Left forelimb (tissue), 1 donor: ENCODE measurements around the gene MAPT.
"Not testable (repeated sequence)": the region's sequence is repeated elsewhere in the genome, so short reads cannot be mapped to it uniquely, and the experiment has no call there.

ENCODE experiments used
- DNase-seq: peaks from one replicate; pipeline ENCODE4 v3.0.0-alpha.2; 2018; ENCODE audit warnings: low spot score

Gene MAPT

DNA sequence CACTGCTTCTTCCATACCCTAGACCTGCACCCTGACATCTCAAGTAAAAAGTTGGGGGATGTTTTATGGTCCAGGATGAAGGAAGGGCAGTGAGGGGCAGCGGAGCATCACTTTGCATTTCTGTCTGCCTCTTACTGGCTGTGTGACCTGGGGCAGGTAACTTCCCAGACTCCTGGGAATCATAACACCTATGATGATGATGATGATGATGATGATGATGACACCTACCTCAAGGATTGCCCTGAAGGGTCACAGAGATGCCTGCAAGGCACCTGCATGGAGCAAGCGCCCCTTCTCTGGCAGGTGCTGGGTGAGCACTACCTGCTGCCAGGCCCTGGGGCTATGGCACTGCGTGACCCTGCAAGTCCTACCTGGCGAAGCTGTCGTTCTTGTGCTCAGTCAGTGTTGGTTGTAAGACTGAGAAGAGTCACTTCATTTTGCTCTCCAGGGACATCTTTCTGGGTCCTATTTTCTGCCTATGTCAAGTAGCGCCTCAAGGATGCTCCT is 58.5 kb downstream of the MAPT start:
- DNase-seq, result no peak

DNA sequence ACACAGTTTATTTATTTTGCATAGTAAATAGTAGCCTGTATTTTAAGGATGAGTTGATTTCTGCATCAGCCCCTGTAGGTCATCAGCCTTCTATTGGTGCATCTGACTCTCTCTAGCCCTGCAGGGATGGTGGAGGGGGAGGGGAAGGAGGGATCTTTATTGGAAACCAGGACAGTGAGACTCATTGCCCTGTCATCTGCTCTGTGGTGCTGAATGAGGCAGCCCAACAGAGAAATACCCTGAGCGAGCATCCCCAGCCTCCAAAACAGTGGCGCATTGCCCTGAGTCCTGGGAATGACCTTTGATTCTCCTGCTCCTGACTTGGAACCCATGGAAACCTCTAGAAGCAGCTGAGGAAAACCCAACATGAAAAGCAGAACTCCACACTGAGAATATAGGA is 59.2 kb downstream of the MAPT start:
- DNase-seq, result no peak

DNA sequence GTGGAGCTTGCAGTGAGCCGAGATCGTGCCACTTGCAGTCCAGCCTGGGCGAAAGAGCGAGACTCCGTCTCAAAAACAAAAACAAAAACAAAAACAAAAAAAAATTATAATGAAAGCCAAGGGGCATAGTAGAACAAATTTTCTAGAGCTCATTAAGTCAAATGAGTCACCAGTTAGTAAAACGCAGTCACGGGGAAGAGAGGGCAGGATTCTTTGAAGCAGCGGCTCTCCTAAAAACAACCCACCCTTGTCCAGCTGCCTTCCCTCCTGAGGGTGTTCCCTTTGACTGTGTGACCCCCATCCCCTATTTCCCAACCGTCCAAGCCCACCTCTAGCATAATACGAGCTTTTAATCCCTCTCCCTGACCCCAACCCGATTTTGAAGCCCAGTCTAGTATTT is 60.6 kb downstream of the MAPT start:
- DNase-seq, result no peak

DNA sequence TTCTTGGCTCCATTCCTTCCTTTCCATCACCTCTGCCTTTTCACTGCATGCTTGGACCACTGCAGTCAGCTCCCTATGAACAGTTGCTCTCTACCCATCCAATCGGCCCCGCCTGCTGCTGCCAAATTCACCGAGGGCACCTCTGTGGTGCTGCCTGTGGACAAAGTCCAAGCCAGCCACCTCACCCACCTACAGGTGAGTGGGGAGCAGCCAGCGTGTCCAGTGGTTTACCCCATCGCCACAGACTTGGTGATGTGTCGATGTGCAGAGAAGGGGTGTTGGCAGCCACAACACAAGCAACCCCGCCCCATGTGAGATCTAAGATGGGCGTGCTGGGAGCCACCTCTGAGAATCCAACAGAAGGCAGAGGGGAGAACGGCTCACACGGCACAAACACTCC is 61.0 kb downstream of the MAPT start:
- DNase-seq, result no peak

DNA sequence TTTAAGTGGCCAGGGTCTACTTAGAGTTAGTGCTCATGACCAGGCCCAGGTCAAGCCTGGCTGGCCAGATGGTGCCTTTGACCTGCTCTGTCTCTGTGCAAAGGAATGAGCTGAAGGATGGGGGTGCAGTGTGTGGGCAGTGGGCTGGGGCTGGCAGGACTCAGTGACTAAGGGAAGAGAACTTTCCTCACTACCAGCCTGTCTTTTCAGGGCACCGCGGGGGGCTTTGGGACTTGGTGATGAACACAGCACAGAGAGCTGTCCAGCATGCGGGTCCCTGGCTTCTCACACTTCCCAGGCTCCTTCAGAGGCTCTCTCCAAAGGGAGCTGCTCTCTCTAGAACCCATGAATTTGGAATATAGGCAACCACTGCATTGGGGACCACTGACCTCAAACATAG is 61.7 kb downstream of the MAPT start:
- DNase-seq, result no peak

DNA sequence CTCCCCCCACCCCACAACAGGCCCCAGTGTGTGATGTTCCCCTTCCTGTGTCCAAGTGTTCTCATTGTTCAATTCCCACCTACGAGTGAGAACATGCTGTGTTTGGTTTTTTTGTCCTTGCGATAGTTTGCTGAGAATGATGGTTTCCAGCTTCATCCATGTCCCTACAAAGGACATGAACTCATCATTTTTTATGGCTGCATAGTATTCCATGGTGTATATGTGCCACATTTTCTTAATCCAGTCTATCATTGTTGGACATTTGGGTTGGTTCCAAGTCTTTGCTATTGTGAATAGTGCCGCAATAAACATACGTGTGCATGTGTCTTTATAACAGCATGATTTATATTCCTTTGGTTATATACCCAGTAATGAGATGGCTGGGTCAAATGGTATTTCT is 62.4 kb downstream of the MAPT start:
- not testable (repeated sequence) for DNase-seq

DNA sequence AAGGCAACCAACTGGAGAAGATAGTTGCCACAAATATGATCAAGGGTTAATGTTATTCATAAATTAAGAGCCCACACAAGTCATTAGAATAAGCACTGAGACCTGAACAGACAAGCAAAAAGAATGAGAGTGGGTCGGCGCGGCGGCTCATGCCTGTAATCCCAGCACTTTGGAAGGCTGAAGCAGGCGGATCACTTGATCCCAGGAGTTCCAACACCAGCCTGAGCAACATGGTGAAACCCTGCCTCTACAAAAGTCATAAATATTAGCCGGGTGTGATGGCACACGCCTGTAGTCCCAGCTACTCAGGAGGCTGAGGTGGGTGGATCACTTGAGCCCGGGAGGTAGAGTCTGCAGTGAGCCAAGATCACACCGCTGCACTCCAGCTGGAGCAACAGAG is 64.0 kb downstream of the MAPT start:
- no peak for DNase-seq

DNA sequence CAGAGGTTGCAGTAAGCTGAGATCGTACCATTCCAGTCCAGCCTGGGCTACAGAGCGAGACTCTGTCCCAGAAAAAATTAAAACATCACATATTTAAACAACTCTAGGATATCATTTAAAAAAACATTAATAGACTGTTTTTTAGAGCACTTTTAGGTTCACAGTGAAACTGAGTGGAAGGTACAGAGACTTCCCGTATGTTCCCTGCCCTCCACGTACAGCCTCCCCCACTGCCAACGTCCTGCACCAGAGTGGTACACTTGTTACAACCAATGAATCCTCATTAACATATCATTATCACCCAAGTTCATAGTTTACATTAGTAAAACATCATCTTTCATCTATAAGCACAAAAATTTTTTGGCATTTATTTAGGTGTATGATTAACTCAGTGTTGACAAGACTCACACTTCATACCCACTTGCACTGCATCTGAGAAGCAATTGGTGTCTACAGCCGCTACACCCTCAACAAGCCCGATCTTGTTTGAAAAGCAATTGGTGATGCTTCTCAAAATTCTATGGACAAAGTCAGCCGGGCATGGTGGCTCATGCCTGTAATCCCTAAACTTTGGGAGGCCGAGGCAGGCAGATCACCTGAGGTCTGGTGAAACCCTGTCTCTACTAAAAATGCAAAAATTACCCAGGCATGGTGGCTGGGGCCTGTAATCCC is 64.8 kb downstream of the MAPT start:
- no peak for DNase-seq

DNA sequence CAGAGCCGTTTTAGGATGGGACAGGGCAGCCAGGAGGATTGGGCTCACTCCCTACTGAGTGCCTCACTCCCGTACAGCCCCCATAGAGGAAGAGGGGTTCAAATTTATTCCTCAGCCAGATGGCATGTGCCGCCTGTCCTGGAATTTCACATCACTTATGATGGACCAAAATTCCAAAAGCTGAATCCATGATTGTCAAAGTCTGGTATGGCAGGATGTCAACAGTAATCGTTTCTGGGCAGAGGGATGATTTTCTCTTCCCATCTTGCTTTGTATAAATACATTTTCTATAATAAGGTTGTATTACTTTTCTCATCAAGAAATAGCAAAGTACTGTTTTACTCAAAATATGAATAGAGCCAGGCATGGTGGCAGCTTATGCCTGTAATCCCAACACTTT is 66.0 kb downstream of the MAPT start:
- DNase-seq, result no peak

DNA sequence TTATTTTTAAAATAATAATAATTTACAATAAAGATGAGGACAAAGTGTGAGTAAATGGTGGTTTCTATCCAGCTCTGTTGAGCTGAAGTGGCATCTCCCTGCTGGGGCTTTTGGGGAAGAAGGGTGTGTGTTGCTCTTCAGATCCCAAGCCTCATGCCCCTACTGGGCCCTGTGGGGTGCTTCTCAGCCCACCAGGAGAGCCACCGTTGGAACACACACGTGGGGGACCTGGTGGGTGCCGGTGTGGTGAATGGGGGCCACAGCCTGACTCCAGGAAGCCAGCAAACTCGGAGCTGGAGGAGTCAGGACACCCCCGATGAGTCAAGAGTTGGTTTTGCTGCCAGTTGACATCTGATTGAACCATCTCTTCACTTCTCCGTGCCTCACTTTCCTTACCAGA is 66.9 kb downstream of the MAPT start:
- DNase-seq, result no peak

DNA sequence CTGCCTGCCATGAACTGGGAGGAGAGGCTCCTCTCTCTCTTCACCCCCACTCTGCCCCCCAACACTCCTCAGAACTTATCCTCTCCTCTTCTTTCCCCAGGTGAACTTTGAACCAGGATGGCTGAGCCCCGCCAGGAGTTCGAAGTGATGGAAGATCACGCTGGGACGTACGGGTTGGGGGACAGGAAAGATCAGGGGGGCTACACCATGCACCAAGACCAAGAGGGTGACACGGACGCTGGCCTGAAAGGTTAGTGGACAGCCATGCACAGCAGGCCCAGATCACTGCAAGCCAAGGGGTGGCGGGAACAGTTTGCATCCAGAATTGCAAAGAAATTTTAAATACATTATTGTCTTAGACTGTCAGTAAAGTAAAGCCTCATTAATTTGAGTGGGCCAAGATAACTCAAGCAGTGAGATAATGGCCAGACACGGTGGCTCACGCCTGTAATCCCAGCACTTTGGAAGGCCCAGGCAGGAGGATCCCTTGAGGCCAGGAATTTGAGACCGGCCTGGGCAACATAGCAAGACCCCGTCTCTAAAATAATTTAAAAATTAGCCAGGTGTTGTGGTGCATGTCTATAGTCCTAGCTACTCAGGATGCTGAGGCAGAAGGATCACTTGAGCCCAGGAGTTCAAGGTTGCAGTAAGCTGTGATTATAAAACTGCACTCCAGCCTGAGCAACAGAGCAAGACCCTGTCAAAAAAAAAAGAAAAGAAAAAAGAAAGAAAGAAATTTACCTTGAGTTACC is 68.0 kb downstream of the MAPT start:
- DNase-seq, result no peak

DNA sequence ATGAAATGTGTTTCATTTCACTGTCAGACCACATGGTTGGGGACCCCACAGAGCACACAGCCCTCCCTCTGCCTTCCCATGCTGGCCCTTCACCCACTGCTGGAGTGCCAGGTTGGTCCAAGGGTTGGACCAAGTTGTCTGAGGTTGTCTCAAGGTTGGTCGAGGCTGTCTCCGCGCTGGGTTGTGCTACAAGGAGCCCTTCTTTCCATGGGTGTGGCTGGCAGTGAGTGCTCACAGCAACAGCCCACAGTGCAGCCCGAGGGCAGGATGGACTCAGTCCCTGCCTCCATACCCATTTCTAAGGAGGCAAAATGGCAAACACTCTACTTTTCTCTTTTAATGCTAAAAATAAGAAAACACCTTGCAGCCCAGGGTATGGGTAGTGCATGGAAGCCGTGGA is 68.9 kb downstream of the MAPT start:
- no peak for DNase-seq

DNA sequence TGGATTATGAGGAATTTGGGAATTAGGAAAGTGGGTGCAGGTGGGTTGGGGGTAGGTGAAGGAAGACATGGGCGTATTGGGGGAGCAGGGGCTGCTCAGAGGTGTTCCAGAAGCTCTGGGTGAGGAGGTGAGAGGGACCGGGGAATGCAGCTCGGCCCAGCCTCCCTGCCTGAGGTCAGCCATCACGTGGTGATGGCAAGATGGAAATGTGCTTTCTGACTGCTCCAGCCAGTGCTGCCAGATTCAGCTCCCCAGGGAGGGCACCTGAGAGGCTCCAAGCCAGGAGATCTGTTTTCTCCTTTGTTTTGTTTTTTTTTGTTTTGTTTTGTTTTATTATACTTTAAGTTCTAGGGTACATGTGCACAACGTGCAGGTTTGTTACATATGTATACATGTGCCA is 69.5 kb downstream of the MAPT start:
- DNase-seq, result no peak

DNA sequence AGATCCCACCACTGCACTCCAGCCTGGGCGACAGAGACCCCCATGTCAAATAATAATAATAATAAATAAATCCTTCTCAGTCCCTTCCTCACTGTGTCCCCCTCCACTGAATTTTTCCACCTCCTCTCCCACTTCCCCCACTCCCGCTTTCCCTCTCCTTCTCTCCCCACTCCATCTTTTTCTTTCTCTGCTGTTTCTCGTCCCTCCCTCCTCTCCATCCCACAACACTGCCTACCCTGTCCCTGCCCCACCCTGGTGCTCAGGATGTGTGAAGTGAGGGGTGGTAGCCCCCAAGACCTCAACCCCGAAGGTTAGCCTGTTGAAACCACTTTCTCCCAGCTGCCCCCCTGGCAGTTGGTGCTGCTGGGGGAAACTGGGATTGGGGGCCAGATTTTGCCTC is 70.3 kb downstream of the MAPT start:
- DNase-seq, result no peak

DNA sequence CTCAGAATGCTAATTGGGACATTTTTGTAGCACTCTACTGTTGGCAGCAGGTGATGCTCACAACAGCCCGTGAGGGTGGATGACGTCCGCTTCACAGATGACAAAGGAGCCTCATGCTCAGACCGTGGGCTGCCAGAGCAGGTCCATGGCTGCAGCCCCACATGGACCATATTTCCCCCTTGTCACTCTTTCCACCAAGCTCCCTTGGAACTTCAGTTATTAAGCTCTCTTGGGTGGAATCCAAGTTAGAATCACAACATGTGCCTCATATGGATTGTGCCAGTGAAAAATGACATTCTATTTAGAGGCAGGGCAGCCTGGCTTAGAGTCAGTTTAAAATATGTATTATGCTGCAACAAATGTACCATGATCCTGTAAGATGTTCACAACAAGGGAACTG is 71.5 kb downstream of the MAPT start:
- no peak for DNase-seq

DNA sequence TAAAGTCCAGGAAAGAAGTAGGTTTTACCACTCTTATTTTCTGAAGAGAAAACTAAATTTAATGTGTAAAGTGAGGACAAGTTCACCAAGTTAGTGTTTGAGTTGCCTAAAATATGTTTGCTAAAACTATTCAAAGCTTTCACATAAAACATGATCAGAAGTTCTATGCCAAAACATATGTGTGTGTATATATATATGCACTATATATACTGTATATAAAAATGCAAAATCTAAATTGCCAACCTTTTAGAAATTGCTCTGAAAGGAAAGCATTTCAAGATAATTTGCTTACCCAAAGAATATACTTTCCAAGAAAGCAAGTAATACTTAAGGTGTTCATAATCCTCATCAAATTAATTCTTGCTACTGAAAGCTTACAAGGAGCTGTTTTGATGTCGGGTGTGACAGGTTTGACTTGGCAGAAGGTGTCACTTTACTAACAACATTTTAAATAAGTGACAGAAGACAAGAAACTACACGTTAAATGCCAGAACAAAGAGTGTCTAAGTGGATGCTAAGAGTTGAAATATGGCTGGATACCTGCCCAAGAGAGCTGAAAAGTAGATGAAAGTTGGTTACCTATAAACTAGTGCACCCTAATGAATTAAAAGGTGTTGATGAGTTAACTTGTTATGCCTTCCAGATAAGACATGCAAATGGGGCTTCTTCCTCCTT is 72.4 kb downstream of the MAPT start:
- DNase-seq, result no peak

DNA sequence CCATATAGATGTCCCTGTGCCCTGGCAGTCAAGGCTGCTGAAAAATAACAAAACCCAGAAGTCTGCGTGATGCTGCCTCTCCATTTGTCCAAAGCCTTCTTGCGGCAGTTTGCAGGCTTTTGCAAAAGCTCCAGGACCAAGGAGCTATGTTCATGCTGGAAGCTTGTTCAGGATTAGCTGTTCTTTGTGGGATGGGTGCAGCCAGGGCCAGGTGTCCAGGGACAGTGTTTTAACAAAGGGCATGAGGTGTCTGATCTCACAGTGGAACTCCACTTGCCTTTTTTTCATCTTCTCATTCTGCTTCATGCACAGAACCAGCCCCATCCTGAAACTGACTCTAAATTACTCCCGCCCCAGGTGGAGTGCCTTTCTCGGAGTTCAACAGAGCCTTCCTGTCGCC is 73.0 kb downstream of the MAPT start:
- no peak for DNase-seq

DNA sequence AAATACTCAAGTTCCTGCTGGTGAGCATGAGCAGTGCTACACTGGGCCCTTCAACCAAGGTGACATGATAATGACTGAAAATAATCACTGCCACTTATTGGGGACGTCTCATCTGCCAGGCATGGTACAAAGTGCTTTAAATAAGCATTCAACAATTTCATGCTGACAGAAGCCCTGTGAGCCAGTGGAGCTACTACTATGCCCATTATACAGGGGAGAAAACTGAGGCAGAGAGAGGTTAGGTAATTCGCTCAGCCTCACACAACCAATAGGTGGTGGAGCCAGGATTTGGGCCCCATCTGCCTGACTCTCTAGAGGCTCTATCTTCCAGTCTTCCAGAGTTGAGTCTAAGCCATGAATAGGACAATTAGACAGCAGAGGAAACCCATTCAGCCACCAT is 74.4 kb downstream of the MAPT start:
- DNase-seq, result no peak

DNA sequence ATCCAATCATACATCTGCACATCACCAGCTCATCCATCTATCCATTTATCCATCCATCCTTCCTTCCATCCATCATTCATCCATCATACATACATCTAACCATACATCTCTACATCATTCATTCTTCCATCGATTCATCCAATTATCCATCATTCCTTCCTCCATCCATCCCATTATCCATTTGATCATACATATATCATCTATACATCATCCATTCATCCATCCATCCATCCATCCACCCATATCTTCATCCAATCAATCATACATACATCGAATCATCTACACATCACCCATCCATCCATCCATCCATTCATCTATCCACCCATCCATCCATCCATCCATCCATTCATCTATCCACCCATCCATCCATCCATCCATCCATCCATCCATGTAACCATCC is 75.4 kb downstream of the MAPT start:
- no peak for DNase-seq

DNA sequence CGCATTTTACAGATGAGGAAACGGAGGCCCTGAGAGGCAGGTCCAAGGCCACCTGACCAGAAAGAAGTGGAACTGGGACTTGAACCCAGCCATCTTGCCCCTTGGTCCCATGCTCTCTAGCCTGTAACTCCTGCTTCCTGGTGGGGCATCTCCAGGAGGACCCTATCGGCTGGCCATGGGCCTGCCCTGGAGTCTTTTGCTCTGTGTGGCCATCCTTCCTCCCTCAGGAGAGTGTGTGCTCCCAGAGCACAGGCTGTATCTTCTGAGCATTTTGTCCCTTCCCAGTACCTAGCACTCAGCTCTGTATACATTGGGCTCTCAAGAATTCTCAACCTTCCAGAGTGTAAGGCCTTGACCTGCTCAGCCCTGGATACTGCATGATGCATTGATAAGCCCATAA is 76.3 kb downstream of the MAPT start:
- no peak for DNase-seq

DNA sequence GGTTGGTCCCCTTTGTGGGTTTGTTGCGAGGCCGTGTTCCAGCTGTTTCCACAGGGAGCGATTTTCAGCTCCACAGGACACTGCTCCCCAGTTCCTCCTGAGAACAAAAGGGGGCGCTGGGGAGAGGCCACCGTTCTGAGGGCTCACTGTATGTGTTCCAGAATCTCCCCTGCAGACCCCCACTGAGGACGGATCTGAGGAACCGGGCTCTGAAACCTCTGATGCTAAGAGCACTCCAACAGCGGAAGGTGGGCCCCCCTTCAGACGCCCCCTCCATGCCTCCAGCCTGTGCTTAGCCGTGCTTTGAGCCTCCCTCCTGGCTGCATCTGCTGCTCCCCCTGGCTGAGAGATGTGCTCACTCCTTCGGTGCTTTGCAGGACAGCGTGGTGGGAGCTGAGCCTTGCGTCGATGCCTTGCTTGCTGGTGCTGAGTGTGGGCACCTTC is 77.4 kb downstream of the MAPT start:
- no peak for DNase-seq

DNA sequence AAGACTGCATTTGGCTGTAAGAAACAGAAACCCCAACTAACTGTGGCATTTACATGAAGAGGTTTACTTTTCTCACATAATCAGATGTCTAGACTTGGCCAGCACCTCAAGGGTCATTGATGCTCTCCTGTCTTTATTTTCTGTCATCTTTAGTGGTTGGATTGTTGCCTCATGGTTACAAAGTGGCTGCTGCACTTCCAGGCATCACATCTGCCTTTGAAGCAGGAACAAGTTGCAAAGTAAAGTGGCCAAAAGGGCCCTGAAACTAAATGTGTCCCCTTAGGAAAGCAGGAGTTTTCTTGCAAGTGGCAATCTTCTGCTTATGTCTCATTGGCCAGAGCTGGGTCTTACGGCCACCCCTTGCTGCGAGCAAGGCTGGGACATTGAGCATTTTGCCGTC is 78.2 kb downstream of the MAPT start:
- no peak for DNase-seq

DNA sequence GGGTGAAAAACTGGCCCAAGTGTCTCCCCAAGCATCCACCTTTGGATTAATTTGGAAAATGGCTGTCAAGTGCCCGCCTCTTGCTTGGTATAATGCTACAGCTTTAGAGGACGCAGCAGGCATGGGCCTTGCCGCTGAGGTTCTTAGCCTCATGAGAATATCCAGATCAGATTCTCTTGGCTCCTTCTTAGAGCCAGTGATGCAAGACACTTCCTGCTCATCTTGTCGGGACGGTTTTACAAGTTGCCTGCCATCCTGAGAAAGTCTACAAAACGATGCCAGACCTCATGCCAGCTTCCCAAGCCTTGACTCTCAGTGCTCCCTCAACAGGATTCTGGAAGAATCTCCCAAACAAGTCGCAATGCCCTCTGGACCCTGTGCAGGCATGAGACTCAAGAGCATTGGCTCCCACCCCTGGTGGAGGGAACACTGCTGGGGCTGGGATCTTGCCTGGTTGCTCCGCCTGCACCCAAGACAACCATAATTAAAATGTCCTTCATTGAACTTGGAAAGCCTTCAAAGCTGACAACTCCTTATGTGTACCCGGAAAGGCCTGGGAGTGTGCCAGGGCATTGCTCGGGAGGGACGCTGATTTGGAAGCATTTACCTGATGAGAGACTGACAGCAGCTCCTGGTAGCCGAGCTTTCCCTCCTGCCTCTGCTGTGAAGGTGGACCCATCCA is 78.9 kb downstream of the MAPT start:
- no peak for DNase-seq
